Activated T-cell treated with anti-CD3 and anti-CD28 coated beads, Interleukin-2, amount 50 U/mL, for 72 hours (primary cell): ENCODE data around the gene DACT2. TPM values are rescaled to one million over a fixed set of nuclear protein-coding genes. Genes with fewer than 3 reads are reported as not detected.
"Not testable (repeated sequence)": the region's sequence is repeated elsewhere in the genome, so short reads cannot be mapped to it uniquely, and the experiment has no call there.

Experiments
- ATAC-seq, 2 donors: fragments of 150-1000 bp; cut with Tn5 transposase; replicated peaks in 1 of 2; 2 replicates each; pipeline ENCODE4 v1.10.0; 2021; ENCODE audit warnings: moderate library complexity in 2 of 2, mild to moderate bottlenecking in 1 of 2
- DNase-seq, 2 donors: peaks; one replicate each; pipeline ENCODE4 v3.0.0; 2021 to 2022; ENCODE audit warnings: mixed read lengths in 1 of 2
- H3K27ac Mint-ChIP-seq: one replicate; pipeline ENCODE4 v1.8.0; 2022; ENCODE audit warnings: mild to moderate bottlenecking, moderate library complexity, mixed read lengths
- H3K27me3 Mint-ChIP-seq: one replicate; pipeline ENCODE4 v1.8.0; 2022; ENCODE audit warnings: low read depth, mixed read lengths
- H3K36me3 Mint-ChIP-seq, 2 donors: one replicate each; pipeline ENCODE4 v1.8.0; 2022; ENCODE audit warnings: mixed read lengths in 2 of 2, mild to moderate bottlenecking in 1 of 2; ENCODE audit not compliant: insufficient read depth in 2 of 2
- H3K4me1 Mint-ChIP-seq: one replicate; pipeline ENCODE4 v1.8.0; 2022; ENCODE audit warnings: low read depth, mixed read lengths
- H3K4me3 Mint-ChIP-seq, 2 donors: one replicate each; pipeline ENCODE4 v1.8.0; 2022; ENCODE audit warnings: mild to moderate bottlenecking in 2 of 2, mixed read lengths in 2 of 2, moderate library complexity in 2 of 2
- H3K9me3 Mint-ChIP-seq, 2 donors: one replicate each; pipeline ENCODE4 v1.8.0; 2022; ENCODE audit warnings: mixed read lengths in 2 of 2
- total RNA-seq, 2 donors: library from RNA; stranded (reverse); gene quantifications; one replicate each; pipeline ENCODE4 v1.2.3, GENCODE V29; 2022

DACT2 gene
- total RNA-seq, 2 donors from 2014 or later: 0.14 to 1.3 TPM

DNA sequence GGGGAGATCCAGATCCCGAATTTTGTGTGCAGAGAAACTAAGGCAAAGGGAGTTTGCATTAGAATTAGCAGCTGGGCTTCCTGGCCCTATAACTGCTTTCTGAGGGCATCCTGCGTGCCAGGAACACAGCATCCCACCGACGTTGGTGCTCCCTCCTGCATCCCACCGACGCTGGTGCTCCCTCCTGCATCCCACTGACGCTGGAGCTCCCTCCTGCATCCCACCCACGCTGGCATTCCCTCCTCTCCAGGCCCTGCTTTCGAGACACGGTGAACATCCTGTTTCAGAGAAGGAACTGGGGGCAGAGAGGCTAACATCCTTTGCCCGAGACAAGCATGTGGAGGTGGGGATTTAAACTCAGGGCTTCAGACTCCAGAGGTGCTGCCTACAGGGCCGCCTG, 44.4 kb downstream of the DACT2 start:
- no peak overlapping the region for H3K27ac Mint-ChIP-seq
- no peak for DNase-seq
- ATAC-seq: no peak
- peaks cover 0 to 3% of the 10 kb centered on the region in 2 donors for H3K9me3 Mint-ChIP-seq
- H3K36me3 Mint-ChIP-seq: peaks cover 0 to 2% of the 10 kb centered on the region in 2 donors
- H3K4me3 Mint-ChIP-seq: no peak overlapping the region
- no peaks in the 10 kb centered on the region for H3K4me1 Mint-ChIP-seq
- peaks cover 29% of the 10 kb centered on the region for H3K27me3 Mint-ChIP-seq

- no peak overlapping the region for H3K4me3 Mint-ChIP-seq
- H3K27ac Mint-ChIP-seq: no peak overlapping the region
- H3K4me1 Mint-ChIP-seq: no peaks in the 10 kb centered on the region
- ATAC-seq: no peak
- H3K36me3 Mint-ChIP-seq: peaks cover 0 to 2% of the 10 kb centered on the region in 2 donors
- H3K9me3 Mint-ChIP-seq: peaks cover 0 to 3% of the 10 kb centered on the region in 2 donors
- H3K27me3 Mint-ChIP-seq: peaks cover 29% of the 10 kb centered on the region
- no peak for DNase-seq
Observed at GRCh38 chr6:168274037-168274952, 45.3 kb downstream of the DACT2 start.

DNA sequence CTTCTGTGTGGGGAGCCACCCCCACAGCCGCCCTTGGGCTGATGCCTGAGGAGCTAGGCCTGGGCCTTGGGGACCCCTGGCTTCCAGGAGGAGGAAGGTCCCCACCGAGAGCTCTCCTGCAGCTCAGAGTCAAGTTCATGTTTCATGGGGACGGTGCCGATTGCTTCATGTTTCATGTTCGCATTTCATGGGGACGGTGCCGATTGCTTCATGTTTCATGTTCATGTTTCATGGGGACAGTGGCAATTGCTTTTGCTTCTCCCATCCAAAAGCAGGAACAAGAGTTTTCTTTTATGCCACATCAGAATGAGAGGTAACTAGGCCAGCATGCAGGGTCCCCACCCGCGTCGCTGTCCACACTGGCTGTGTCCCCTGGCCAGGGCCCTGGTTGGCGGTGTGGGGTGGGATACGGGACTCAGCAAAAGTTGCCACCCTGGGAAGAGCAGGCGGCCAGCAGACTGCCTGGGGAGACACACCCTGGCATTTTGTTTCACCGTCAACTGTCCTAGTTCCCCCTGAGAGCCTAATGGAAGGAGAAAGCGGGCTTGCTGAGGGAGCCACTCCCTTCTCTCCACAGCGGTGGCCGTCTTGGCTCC, 46.0 kb downstream of the DACT2 start:
- ATAC-seq: no peak
- Mint-ChIP-seq H3K4me3 (no peak overlapping the region), H3K36me3 (peaks cover 0 to 2% of the 10 kb centered on the region in 2 donors), H3K4me1 (no peaks in the 10 kb centered on the region), H3K27ac (no peak overlapping the region), H3K9me3 (peaks cover 0 to 3% of the 10 kb centered on the region in 2 donors), H3K27me3 (peaks cover 33% of the 10 kb centered on the region)
- no peak for DNase-seq

DNA sequence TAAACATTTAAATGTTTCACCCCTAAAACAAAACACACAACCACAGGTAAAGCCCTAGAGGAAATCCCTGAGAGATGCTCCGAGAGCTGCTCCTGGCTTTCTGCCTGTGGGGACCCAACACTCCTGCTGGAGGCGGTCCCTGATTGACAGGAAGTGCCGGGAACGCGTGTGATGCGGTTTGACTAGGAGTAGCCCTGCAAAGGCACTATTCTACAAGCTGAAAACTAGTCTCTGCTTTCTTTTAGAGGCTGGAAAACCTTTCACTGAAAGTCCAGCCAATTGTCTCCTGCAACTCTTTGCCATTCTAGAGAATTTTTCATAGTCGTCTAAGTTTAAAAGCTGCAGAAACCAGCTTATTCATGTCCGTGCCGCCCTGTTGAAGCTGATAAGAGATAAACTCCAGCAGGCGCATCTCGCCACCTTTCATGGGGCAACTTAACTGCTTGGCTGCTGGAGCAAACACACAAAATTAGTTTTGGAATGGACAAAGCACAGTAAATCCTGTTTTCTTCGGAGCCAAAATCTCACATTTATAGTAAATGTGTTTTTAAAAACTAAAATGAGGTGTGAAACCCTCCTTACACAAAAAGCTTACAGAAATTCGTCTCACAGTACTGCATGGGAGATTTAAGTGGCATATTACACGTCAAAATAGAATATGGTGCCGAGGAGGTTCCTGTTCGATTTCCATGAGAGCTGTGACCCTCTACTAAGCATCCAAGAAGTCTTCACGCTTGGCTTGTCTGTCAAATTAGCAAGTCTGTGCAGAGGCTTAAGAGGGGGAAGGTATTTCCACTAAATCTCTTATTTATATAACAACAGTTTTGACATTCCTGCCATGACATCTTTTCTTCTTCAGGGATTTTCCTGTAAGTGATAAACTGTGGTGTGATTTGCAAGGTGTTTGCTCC, 46.9 kb downstream of the DACT2 start:
- peaks cover 35% of the 10 kb centered on the region for H3K27me3 Mint-ChIP-seq
- no peaks in the 10 kb centered on the region for H3K9me3 Mint-ChIP-seq
- no peaks in the 10 kb centered on the region for H3K36me3 Mint-ChIP-seq
- ATAC-seq (no peak), DNase-seq (no peak)
- no peaks in the 10 kb centered on the region for H3K4me1 Mint-ChIP-seq
- H3K4me3 Mint-ChIP-seq: no peak overlapping the region
- H3K27ac Mint-ChIP-seq: no peak overlapping the region

GRCh38 chr6:168270274-168271172, 49.1 kb downstream of the DACT2 start:
- Mint-ChIP-seq H3K4me1 (no peaks in the 10 kb centered on the region), H3K4me3 (no peak overlapping the region), H3K27ac (no peak overlapping the region), H3K9me3 (no peaks in the 10 kb centered on the region), H3K27me3 (peaks cover 26% of the 10 kb centered on the region), H3K36me3 (no peaks in the 10 kb centered on the region)
- DNase-seq: no peak
- no peak for ATAC-seq

GRCh38 chr6:168269455-168270243, 49.9 kb downstream of the DACT2 start:
- H3K36me3 Mint-ChIP-seq: no peaks in the 10 kb centered on the region
- H3K27ac Mint-ChIP-seq: no peak overlapping the region
- no peaks in the 10 kb centered on the region for H3K9me3 Mint-ChIP-seq
- H3K27me3 Mint-ChIP-seq: peaks cover 19% of the 10 kb centered on the region
- no peaks in the 10 kb centered on the region for H3K4me1 Mint-ChIP-seq
- DNase-seq (no peak), ATAC-seq (no peak)
- no peak overlapping the region for H3K4me3 Mint-ChIP-seq

DNA sequence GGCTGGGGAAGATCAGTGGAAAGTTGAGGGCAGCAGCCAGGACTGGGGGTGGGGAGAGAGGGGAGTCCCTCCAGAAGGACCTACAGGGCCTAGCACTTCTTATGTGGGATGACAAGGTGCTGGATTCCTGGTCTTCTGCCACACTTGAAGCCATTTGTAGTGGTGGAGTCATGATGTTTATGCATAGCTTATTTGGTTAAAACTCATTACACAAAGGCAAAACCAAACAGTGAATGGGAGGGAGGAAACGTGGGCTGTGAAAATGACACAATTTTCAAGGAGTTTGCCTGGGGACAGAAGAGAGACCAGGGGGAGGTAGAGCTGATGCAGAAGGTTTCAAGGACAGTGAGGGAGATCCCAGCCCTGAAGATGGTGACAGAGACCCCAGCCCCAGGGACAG, 50.8 kb downstream of the DACT2 start:
- no peaks in the 10 kb centered on the region for H3K36me3 Mint-ChIP-seq
- H3K4me1 Mint-ChIP-seq: no peaks in the 10 kb centered on the region
- ATAC-seq: peak in 1 of 2 donors; percentile 53
- H3K27me3 Mint-ChIP-seq: peaks cover 19% of the 10 kb centered on the region
- no peak for DNase-seq
- no peak overlapping the region for H3K27ac Mint-ChIP-seq
- no peak overlapping the region for H3K4me3 Mint-ChIP-seq
- no peaks in the 10 kb centered on the region for H3K9me3 Mint-ChIP-seq

- not testable (repeated sequence) for H3K36me3 Mint-ChIP-seq, DNase-seq, H3K4me3 Mint-ChIP-seq, H3K9me3 Mint-ChIP-seq, ATAC-seq, H3K4me1 Mint-ChIP-seq, H3K27ac Mint-ChIP-seq
- peaks cover 13% of the 10 kb centered on the region for H3K27me3 Mint-ChIP-seq
Observed at GRCh38 chr6:168267779-168268178, 51.8 kb downstream of the DACT2 start.

GRCh38 chr6:168265827-168266815, 53.5 kb downstream of the DACT2 start:
- Mint-ChIP-seq H3K27ac (no peak overlapping the region), H3K4me3 (no peak overlapping the region), H3K4me1 (no peaks in the 10 kb centered on the region), H3K36me3 (no peaks in the 10 kb centered on the region), H3K9me3 (no peaks in the 10 kb centered on the region), H3K27me3 (peaks cover 5% of the 10 kb centered on the region)
- no peak for DNase-seq
- no peak for ATAC-seq

GRCh38 chr6:168265394-168265793, 54.2 kb downstream of the DACT2 start:
- no peak for DNase-seq
- no peaks in the 10 kb centered on the region for H3K36me3 Mint-ChIP-seq

More at GRCh38 chr6:168265394-168265793, 54.2 kb downstream of the DACT2 start:
- peaks cover 5% of the 10 kb centered on the region for H3K27me3 Mint-ChIP-seq
- no peak for ATAC-seq
- no peak overlapping the region for H3K4me3 Mint-ChIP-seq
- H3K4me1 Mint-ChIP-seq: no peaks in the 10 kb centered on the region
- no peak overlapping the region for H3K27ac Mint-ChIP-seq
- no peaks in the 10 kb centered on the region for H3K9me3 Mint-ChIP-seq
